ENCODE measurements around the gene ARMH4. TPM values are rescaled to one million over a fixed set of nuclear protein-coding genes. Genes with fewer than 3 reads are reported as not detected.

Gene ARMH4
- total and polyA plus RNA-seq, 10 of the 15 experiments (the other 5 are each of a cell fraction or from before 2014, with no cell fraction given) = 0.50 to 0.97 (median 0.60) TPM; not detected in 7

- Histone ChIP-seq H2AFZ (ENCODE audit: control insufficient read depth, low read depth, low read length) (no peak overlapping the region), H3K9ac (ENCODE audit: control insufficient read depth, insufficient read depth, low read length) (no peak overlapping the region), H4K20me1 (ENCODE audit: control insufficient read depth, insufficient read depth) (no peaks in the 10 kb centered on the region), H3K79me2 (ENCODE audit: control insufficient read depth, insufficient read depth, low read length) (no peaks in the 10 kb centered on the region), H3K27ac (ENCODE audit: control insufficient read depth, insufficient read depth) (no peak overlapping the region), H3K4me2 (ENCODE audit: control insufficient read depth, insufficient read depth) (no peak overlapping the region), H3K4me1 (ENCODE audit: control insufficient read depth, insufficient read depth, low read length) (no peaks in the 10 kb centered on the region), H3K4me3 (no peak overlapping the region), H3K9me3 (replicated peaks; ENCODE audit: control insufficient read depth, insufficient read depth, low read length) (no peaks in the 10 kb centered on the region), H3K27me3 (replicated peaks in 1 of 2; ENCODE audit: control insufficient read depth in 2 of 2, insufficient read depth in 2 of 2, low read length in 1 of 2) (no peaks in the 10 kb centered on the region), H3K36me3 (ENCODE audit: control insufficient read depth in 2 of 2, insufficient read depth in 2 of 2, low read length in 1 of 2) (no peaks in the 10 kb centered on the region)
- intact Hi-C loops (cut with micrococcal nuclease; ENCODE audit: unreplicated experiment) (no loop called here), in situ Hi-C loops (cut with MboI) (no loop called here)
- CTCF ChIA-PET = interaction anchor here (1.2 to 1.5 kb wide), 2 partner anchors 22 to 23 kb away, joined by 3 to 4 read pairs; no protein-coding TSS in a partner anchor
- 0% methylated on average over 1 of the region's 1 CpG for WGBS (ENCODE audit: insufficient coverage, insufficient replicate concordance, low lambda C conversion rate, missing lambda C conversion rate)
- no peak for TF ChIP-seq PML (IDR thresholded peaks at IDR 0.05; ENCODE audit: low read length)
- SMC1A ChIA-PET (ENCODE audit: uncharacterized antibody, unreplicated experiment) = no interaction called here
- ATAC-seq = no peak
- BruUV-seq (replicated peaks) = no TSS peak
- no peak for FAIRE-seq
- no peak for DNase-seq (ENCODE audit: low read depth, low spot score)
- RAD21 ChIA-PET (ENCODE audit: unreplicated experiment) = no interaction called here
- POLR2A ChIA-PET = no interaction called here
Measured at GRCh38 chr14:58131386-58131785, 20.6 kb downstream of the ARMH4 start.

- CTCF ChIA-PET = interaction anchor here (0.7 to 1.5 kb wide), 3 partner anchors 21 to 266 kb away, joined by 3 to 4 read pairs (median 3); no protein-coding TSS in a partner anchor
- no peaks in the 10 kb centered on the region for H3K36me3 ChIP-seq (ENCODE audit: control insufficient read depth in 2 of 2, insufficient read depth in 2 of 2, low read length in 1 of 2)
- no peak overlapping the region for H2AFZ ChIP-seq (ENCODE audit: control insufficient read depth, low read depth, low read length)
- H4K20me1 ChIP-seq (ENCODE audit: control insufficient read depth, insufficient read depth) = no peaks in the 10 kb centered on the region
- WGBS (ENCODE audit: insufficient coverage, insufficient replicate concordance, low lambda C conversion rate, missing lambda C conversion rate) = 30% methylated on average over 4 of the region's 4 CpGs
- H3K4me2 ChIP-seq (ENCODE audit: control insufficient read depth, insufficient read depth) = no peak overlapping the region
- intact Hi-C loops (cut with micrococcal nuclease; ENCODE audit: unreplicated experiment) = no loop called here
- POLR2A ChIA-PET = no interaction called here
- no peaks in the 10 kb centered on the region for H3K79me2 ChIP-seq (ENCODE audit: control insufficient read depth, insufficient read depth, low read length)
- BruUV-seq (replicated peaks) = no TSS peak
- H3K27me3 ChIP-seq (replicated peaks in 1 of 2; ENCODE audit: control insufficient read depth in 2 of 2, insufficient read depth in 2 of 2, low read length in 1 of 2) = no peaks in the 10 kb centered on the region
- H3K9ac ChIP-seq (ENCODE audit: control insufficient read depth, insufficient read depth, low read length) = no peak overlapping the region
- no peaks in the 10 kb centered on the region for H3K9me3 ChIP-seq (replicated peaks; ENCODE audit: control insufficient read depth, insufficient read depth, low read length)
- SMC1A ChIA-PET (ENCODE audit: uncharacterized antibody, unreplicated experiment) = no interaction called here
- ATAC-seq = no peak
- in situ Hi-C loops (cut with MboI) = no loop called here
- no peak for FAIRE-seq
- H3K4me3 ChIP-seq = no peak overlapping the region
- no peaks in the 10 kb centered on the region for H3K4me1 ChIP-seq (ENCODE audit: control insufficient read depth, insufficient read depth, low read length)
- RAD21 ChIA-PET (ENCODE audit: unreplicated experiment) = no interaction called here
- no peak overlapping the region for H3K27ac ChIP-seq (ENCODE audit: control insufficient read depth, insufficient read depth)
- no peak for DNase-seq (ENCODE audit: low read depth, low spot score)
- TF ChIP-seq E4F1 (IDR thresholded peaks at IDR 0.05; ENCODE audit: borderline replicate concordance, partially characterized antibody) (no peak), ZNF217 (IDR thresholded peaks at IDR 0.05) (no peak), ESRRA (IDR thresholded peaks at IDR 0.05; ENCODE audit: low read length) (no peak), USF1 (IDR thresholded peaks at IDR 0.05; ENCODE audit: borderline replicate concordance, extremely low read length, insufficient read depth, low read depth, low read length) (no peak), NBN (IDR thresholded peaks at IDR 0.05) (no peak), TBL1XR1 (IDR thresholded peaks at IDR 0.05; ENCODE audit: low read depth, low read length) (no peak), ZBTB40 (IDR thresholded peaks at IDR 0.05; ENCODE audit: borderline replicate concordance) (no peak)
Measured at GRCh38 chr14:58130116-58130782, 21.8 kb downstream of the ARMH4 start.
